MM.1S (cell line): Measurements from ENCODE around the gene TM4SF20.

Experiments used
- DNase-seq: peaks from one replicate; pipeline ENCODE4 v3.0.0-alpha.2; 2015
- H2AFZ ChIP-seq: fragments of 300-600 bp; sonication (generic); 2 replicates; pipeline ENCODE4 v1.6.0; 2016; ENCODE audit warnings: antibody characterized with exemption, low read length
- H3F3A ChIP-seq: fragments of 300-600 bp; sonication (generic); 2 replicates; pipeline ENCODE4 v1.6.1; 2016; ENCODE audit warnings: mild to moderate bottlenecking, antibody characterized with exemption, low read length, moderate library complexity, mixed read lengths; ENCODE audit not compliant: insufficient read depth
- H3K27ac ChIP-seq: fragments of 300-600 bp; sonication (generic); 2 replicates; pipeline ENCODE4 v1.5.1; 2016; ENCODE audit warnings: mild to moderate bottlenecking, low read length
- H3K27me3 ChIP-seq: fragments of 300-600 bp; sonication (generic); replicated peaks from 2 replicates; pipeline ENCODE4 v1.6.0; 2016; ENCODE audit warnings: low read length; ENCODE audit not compliant: insufficient read depth
- H3K36me3 ChIP-seq: fragments of 300-600 bp; sonication (generic); replicated peaks from 2 replicates; pipeline ENCODE4 v1.6.1; 2016; ENCODE audit warnings: mild to moderate bottlenecking, low read length, mixed read lengths; ENCODE audit not compliant: insufficient read depth
- H3K4me1 ChIP-seq: fragments of 300-600 bp; sonication (generic); 2 replicates; pipeline ENCODE4 v1.6.1; 2016; ENCODE audit warnings: low read length, mixed read lengths
- H3K4me2 ChIP-seq: fragments of 300-600 bp; sonication (generic); 2 replicates; pipeline ENCODE4 v1.6.0; 2016; ENCODE audit warnings: low read depth, low read length
- H3K4me3 ChIP-seq: fragments of 300-600 bp; sonication (generic); 2 replicates; pipeline ENCODE4 v1.5.1; 2016; ENCODE audit warnings: low read length, mixed read lengths
- H3K79me2 ChIP-seq: fragments of 300-600 bp; sonication (generic); 2 replicates; pipeline ENCODE4 v1.6.1; 2016; ENCODE audit warnings: mixed run types, low read length, mixed read lengths
- H3K9ac ChIP-seq: fragments of 300-600 bp; sonication (generic); 2 replicates; pipeline ENCODE4 v1.6.1; 2016; ENCODE audit warnings: low read length, mixed read lengths
- H3K9me2 ChIP-seq: fragments of 300-600 bp; sonication (generic); replicated peaks from 2 replicates; pipeline ENCODE4 v1.6.1; 2016; ENCODE audit warnings: mild to moderate bottlenecking, low read length, mixed read lengths; ENCODE audit not compliant: insufficient read depth
- H3K9me3 ChIP-seq: fragments of 300-600 bp; sonication (generic); replicated peaks from 2 replicates; pipeline ENCODE4 v1.6.1; 2016; ENCODE audit warnings: mild to moderate bottlenecking, low read length, mixed read lengths; ENCODE audit not compliant: insufficient read depth
- H4K20me1 ChIP-seq: fragments of 300-600 bp; sonication (generic); 2 replicates; pipeline ENCODE4 v1.6.1; 2016; ENCODE audit warnings: mild to moderate bottlenecking, low read length, moderate library complexity, mixed read lengths; ENCODE audit not compliant: insufficient read depth
- EZH2 ChIP-seq: fragments of 300-600 bp; sonication (generic); optimal IDR thresholded peaks from 2 replicates; pipeline ENCODE3; 2017; ENCODE audit warnings: low read depth, mild to moderate bottlenecking, antibody characterized with exemption, low read length, mixed read lengths
- EZH2phosphoT487 ChIP-seq: fragments of 300-600 bp; sonication (generic); IDR thresholded peaks from 2 replicates; pipeline ENCODE4 v1.6.1; 2018; ENCODE audit warnings: antibody characterized with exemption, low read length
- TF ChIP-seq, protein P1 (sequence below): fragments of 300-600 bp; sonication (generic); IDR thresholded peaks from 2 replicates; pipeline ENCODE4 v1.5.1; 2016; ENCODE audit warnings: antibody characterized with exemption, low read length, mixed read lengths

The TM4SF20 gene

DNA sequence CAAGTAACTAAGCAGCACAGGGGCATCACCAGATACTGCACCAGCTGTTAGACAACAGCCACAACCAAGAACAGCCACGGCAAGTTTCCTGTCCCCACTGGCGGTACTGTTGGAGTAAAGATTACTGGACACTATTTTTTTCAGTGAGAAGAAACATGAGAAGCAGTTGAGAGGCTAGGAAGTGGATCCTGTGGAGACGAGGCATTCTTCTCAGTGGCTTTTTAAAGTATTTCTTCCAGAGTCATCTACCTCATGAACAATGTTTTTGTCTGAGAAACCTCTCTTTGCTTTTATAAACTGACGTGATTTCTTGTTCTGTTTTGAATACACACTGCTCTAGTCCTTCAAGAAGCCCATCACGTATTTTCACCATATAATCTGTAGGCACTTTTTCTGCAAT lies 18.8 kb downstream of the TM4SF20 start:
- Histone ChIP-seq H3K79me2 (no peaks in the 10 kb centered on the region), H3K4me3 (no peak overlapping the region), H3K36me3 (peaks cover 5% of the 10 kb centered on the region; the same call in 1 of the 2 replicates), H4K20me1 (no peaks in the 10 kb centered on the region), H3K4me1 (no peaks in the 10 kb centered on the region), H3K9me3 (no peaks in the 10 kb centered on the region), H3K9me2 (no peaks in the 10 kb centered on the region), H3K9ac (no peak overlapping the region), H2AFZ (no peak overlapping the region), H3K27ac (no peak overlapping the region), H3F3A (no peaks in the 10 kb centered on the region), H3K4me2 (no peak overlapping the region), H3K27me3 (no peaks in the 10 kb centered on the region)
- TF ChIP-seq EZH2phosphoT487: no peak
- TF ChIP-seq, protein P1, sequence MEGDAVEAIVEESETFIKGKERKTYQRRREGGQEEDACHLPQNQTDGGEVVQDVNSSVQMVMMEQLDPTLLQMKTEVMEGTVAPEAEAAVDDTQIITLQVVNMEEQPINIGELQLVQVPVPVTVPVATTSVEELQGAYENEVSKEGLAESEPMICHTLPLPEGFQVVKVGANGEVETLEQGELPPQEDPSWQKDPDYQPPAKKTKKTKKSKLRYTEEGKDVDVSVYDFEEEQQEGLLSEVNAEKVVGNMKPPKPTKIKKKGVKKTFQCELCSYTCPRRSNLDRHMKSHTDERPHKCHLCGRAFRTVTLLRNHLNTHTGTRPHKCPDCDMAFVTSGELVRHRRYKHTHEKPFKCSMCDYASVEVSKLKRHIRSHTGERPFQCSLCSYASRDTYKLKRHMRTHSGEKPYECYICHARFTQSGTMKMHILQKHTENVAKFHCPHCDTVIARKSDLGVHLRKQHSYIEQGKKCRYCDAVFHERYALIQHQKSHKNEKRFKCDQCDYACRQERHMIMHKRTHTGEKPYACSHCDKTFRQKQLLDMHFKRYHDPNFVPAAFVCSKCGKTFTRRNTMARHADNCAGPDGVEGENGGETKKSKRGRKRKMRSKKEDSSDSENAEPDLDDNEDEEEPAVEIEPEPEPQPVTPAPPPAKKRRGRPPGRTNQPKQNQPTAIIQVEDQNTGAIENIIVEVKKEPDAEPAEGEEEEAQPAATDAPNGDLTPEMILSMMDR: no peak
- no peak for TF ChIP-seq EZH2
- DNase-seq: no peak

DNA sequence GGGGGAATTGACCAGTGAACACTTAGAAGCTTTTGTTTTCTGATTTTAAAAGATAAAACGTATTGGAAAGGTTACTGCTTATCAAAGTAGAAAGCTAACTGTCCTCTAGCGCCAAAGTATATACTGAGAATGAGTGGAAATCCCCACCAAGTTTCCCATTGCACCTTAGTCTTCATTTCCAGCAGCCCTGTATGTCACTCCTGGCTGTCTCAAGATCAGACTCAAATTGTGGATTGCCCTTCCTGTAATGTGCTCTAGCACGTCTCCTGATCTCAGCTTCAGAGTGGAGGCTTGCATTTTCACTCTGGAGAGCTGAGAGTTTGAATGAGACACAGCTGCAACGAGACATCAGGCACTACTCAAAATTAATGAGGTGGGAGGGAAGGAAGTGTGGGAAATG lies 27.5 kb downstream of the TM4SF20 start:
- Histone ChIP-seq H3K9ac (no peak overlapping the region), H3K4me2 (no peak overlapping the region), H3K36me3 (no peaks in the 10 kb centered on the region; the same call in 1 of the 2 replicates), H4K20me1 (no peaks in the 10 kb centered on the region), H3K9me3 (no peaks in the 10 kb centered on the region), H3K4me1 (no peaks in the 10 kb centered on the region), H3K4me3 (no peak overlapping the region), H3F3A (no peaks in the 10 kb centered on the region), H3K9me2 (no peaks in the 10 kb centered on the region), H3K79me2 (no peaks in the 10 kb centered on the region), H2AFZ (no peak overlapping the region), H3K27ac (no peak overlapping the region), H3K27me3 (no peaks in the 10 kb centered on the region)
- TF ChIP-seq EZH2: no peak
- no peak for TF ChIP-seq EZH2phosphoT487
- TF ChIP-seq, protein P1: no peak
- DNase-seq: no peak

DNA sequence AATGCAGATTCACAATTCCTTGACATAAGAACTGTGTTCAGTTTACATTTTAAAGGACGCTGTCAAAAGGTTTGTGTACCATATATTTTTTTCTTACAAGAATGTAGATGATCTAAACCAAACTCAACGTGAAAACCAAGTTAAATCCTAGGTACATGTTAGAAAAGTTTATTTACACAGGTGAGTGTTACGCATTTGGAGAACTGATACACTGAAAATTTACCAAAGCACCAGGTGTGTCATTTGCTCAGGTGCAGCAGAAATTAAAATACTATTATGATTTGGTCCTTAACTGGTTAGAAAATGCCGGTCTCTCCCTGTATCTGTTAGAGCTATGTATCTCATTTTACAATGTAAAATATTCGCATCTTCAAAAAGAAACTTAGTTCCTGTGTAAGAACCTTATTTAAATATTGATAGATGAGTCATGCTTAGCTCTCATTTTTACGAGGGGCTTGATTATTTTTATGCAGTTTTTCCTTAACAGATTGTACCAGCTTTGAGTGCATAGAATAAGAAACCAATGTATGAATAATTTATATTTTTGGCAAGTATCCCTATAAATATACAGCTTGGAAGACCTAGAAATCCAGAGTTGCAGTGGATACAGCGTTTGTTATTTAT lies 29.0 kb downstream of the TM4SF20 start:
- TF ChIP-seq, protein P1: no peak
- TF ChIP-seq EZH2 (no peak), EZH2phosphoT487 (no peak)
- H3K36me3 ChIP-seq: no peaks in the 10 kb centered on the region
- no peaks in the 10 kb centered on the region for H3K4me1 ChIP-seq
- no peak overlapping the region for H3K4me3 ChIP-seq
- no peaks in the 10 kb centered on the region for H3K9me3 ChIP-seq
- H3K9ac ChIP-seq: no peak overlapping the region
- H3F3A ChIP-seq: no peaks in the 10 kb centered on the region
- no peaks in the 10 kb centered on the region for H3K27me3 ChIP-seq
- no peaks in the 10 kb centered on the region for H4K20me1 ChIP-seq
- no peaks in the 10 kb centered on the region for H3K79me2 ChIP-seq
- no peak overlapping the region for H3K4me2 ChIP-seq
- no peak overlapping the region for H3K27ac ChIP-seq
- DNase-seq: no peak
- H2AFZ ChIP-seq: no peak overlapping the region
- no peaks in the 10 kb centered on the region for H3K9me2 ChIP-seq
